Measurements from ENCODE around the gene TEP1. TPM values are rescaled to one million over a fixed set of nuclear protein-coding genes. Genes with fewer than 3 reads are reported as not detected.

The TEP1 gene
- total RNA-seq, 4 donors from 2014 or later: 17.2 to 28.8 (median 22.9) TPM

- Histone ChIP-seq H3K27me3 (no peaks in the 10 kb centered on the region), H3K27ac (replicated peaks in 1 of 4) (no peak overlapping the region), H3K36me3 (peaks cover 33 to 80% (median 68%) of the 10 kb centered on the region in 4 donors), H3K4me1 (no peaks in the 10 kb centered on the region), H3K4me3 (no peak overlapping the region), H3K9me3 (no peaks in the 10 kb centered on the region)
- no peak for TF ChIP-seq POLR2AphosphoS5 (IDR thresholded peaks at IDR 0.05)
- no peak for TF ChIP-seq EP300 (IDR thresholded peaks at IDR 0.05)
- no peak for TF ChIP-seq CTCF (IDR thresholded peaks at IDR 0.05)
- no peak for TF ChIP-seq POLR2A (IDR thresholded peaks at IDR 0.05; ENCODE audit: low read depth)
- DNase-seq (ENCODE audit: extremely low spot score): no peak
- intact Hi-C loops (cut with DNase I): no loop called here
- WGBS: 86% methylated on average over 3 of the region's 3 CpGs
These were observed 56.9 kb downstream of the TEP1 start for GRCh38 chr14:20356422-20356821.

- no peak for TF ChIP-seq POLR2AphosphoS5 (IDR thresholded peaks at IDR 0.05)
- TF ChIP-seq CTCF (IDR thresholded peaks at IDR 0.05): peak in 1 of 3 experiments; percentile 23
- no peak for TF ChIP-seq EP300 (IDR thresholded peaks at IDR 0.05)
- TF ChIP-seq POLR2A (IDR thresholded peaks at IDR 0.05; ENCODE audit: low read depth): no peak
- no peaks in the 10 kb centered on the region for H3K9me3 ChIP-seq
- H3K4me1 ChIP-seq: no peaks in the 10 kb centered on the region
- intact Hi-C loops (cut with DNase I): no loop called here
- H3K4me3 ChIP-seq: no peak overlapping the region
- no peaks in the 10 kb centered on the region for H3K27me3 ChIP-seq
- H3K27ac ChIP-seq (replicated peaks in 1 of 4): no peak overlapping the region
- no peak for DNase-seq (ENCODE audit: extremely low spot score)
- peaks cover 36 to 98% (median 87%) of the 10 kb centered on the region in 4 donors for H3K36me3 ChIP-seq
These were observed 62.4 kb downstream of the TEP1 start for GRCh38 chr14:20350860-20351259.

GRCh38 chr14:20350282-20350681 is 63.0 kb downstream of the TEP1 start:
- intact Hi-C loops (cut with DNase I): no loop called here
- Histone ChIP-seq H3K36me3 (peaks cover 34 to 98% (median 85%) of the 10 kb centered on the region in 4 donors), H3K9me3 (no peaks in the 10 kb centered on the region), H3K4me1 (no peaks in the 10 kb centered on the region), H3K27ac (replicated peaks in 1 of 4) (no peak overlapping the region), H3K27me3 (no peaks in the 10 kb centered on the region), H3K4me3 (no peak overlapping the region)
- no peak for DNase-seq (ENCODE audit: extremely low spot score)
- 97% methylated on average over 2 of the region's 2 CpGs for WGBS
- no peak for TF ChIP-seq POLR2AphosphoS5 (IDR thresholded peaks at IDR 0.05)
- TF ChIP-seq CTCF (IDR thresholded peaks at IDR 0.05): no peak
- TF ChIP-seq EP300 (IDR thresholded peaks at IDR 0.05): no peak
- no peak for TF ChIP-seq POLR2A (IDR thresholded peaks at IDR 0.05; ENCODE audit: low read depth)

GRCh38 chr14:20347747-20348146 is 65.6 kb downstream of the TEP1 start:
- intact Hi-C loops (cut with DNase I): no loop called here
- TF ChIP-seq EP300 (IDR thresholded peaks at IDR 0.05) (no peak), POLR2A (IDR thresholded peaks at IDR 0.05; ENCODE audit: low read depth) (no peak), CTCF (IDR thresholded peaks at IDR 0.05) (no peak), POLR2AphosphoS5 (IDR thresholded peaks at IDR 0.05) (no peak)
- H3K36me3 ChIP-seq: peaks cover 15 to 78% (median 65%) of the 10 kb centered on the region in 4 donors
- no peaks in the 10 kb centered on the region for H3K27me3 ChIP-seq
- H3K27ac ChIP-seq (replicated peaks in 1 of 4): no peak overlapping the region
- H3K9me3 ChIP-seq: no peaks in the 10 kb centered on the region
- peaks cover 9 to 12% (median 10%) of the 10 kb centered on the region in 4 donors for H3K4me1 ChIP-seq
- 95% methylated on average over 3 of the region's 3 CpGs for WGBS
- DNase-seq (ENCODE audit: extremely low spot score): no peak
- no peak overlapping the region for H3K4me3 ChIP-seq

- Histone ChIP-seq H3K4me3 (no peak overlapping the region), H3K27ac (replicated peaks in 1 of 4) (no peak overlapping the region), H3K36me3 (peaks cover 10 to 67% (median 54%) of the 10 kb centered on the region in 4 donors), H3K9me3 (no peaks in the 10 kb centered on the region), H3K27me3 (no peaks in the 10 kb centered on the region), H3K4me1 (peaks cover 9 to 13% (median 11%) of the 10 kb centered on the region in 4 donors)
- 88% methylated on average over 1 of the region's 1 CpG for WGBS
- TF ChIP-seq POLR2AphosphoS5 (IDR thresholded peaks at IDR 0.05) (no peak), EP300 (IDR thresholded peaks at IDR 0.05) (no peak), POLR2A (IDR thresholded peaks at IDR 0.05; ENCODE audit: low read depth) (no peak), CTCF (IDR thresholded peaks at IDR 0.05) (no peak)
- no peak for DNase-seq (ENCODE audit: extremely low spot score)
- intact Hi-C loops (cut with DNase I): no loop called here
These were observed 66.6 kb downstream of the TEP1 start for GRCh38 chr14:20346713-20347112.

Measured in esophagus muscularis mucosa (tissue), 4 donors.